Uterus (tissue), 2 donors: Measurements from ENCODE around the gene ZSCAN25.

Source experiments
- CTCF ChIP-seq, 4 experiments: fragments of 200-600 bp in 2 of 4; fragments of 450-650 bp in 2 of 4; sonication (generic) in 2 of 4; IDR thresholded peaks; one replicate each; pipeline ENCODE4 v1.5.1; 2016 to 2019; ENCODE audit warnings: antibody characterized with exemption in 4 of 4, mild to moderate bottlenecking in 2 of 4, moderate library complexity in 1 of 4
- POLR2A ChIP-seq, 2 donors: fragments of 450-650 bp; IDR thresholded peaks; one replicate each; pipeline ENCODE4 v1.6.1; 2016; ENCODE audit warnings: antibody characterized with exemption in 2 of 2, mild to moderate bottlenecking in 1 of 2, moderate library complexity in 1 of 2

- TF ChIP-seq CTCF (IDR thresholded peaks at IDR 0.05): no peak
- no peak for TF ChIP-seq POLR2A (IDR thresholded peaks at IDR 0.05)
These were observed 4.5 kb downstream of the ZSCAN25 start for GRCh38 chr7:99621271-99621670.
